NCI-H2227 treated with DMSO at 0.1 percent for 48 hours (cell line): ENCODE measurements around the gene TPSG1.

ENCODE experiments used
- DNase-seq: peaks from one replicate; lab custom pipeline; 2025; lab: John Stamatoyannopoulos, UW

Gene TPSG1

DNA sequence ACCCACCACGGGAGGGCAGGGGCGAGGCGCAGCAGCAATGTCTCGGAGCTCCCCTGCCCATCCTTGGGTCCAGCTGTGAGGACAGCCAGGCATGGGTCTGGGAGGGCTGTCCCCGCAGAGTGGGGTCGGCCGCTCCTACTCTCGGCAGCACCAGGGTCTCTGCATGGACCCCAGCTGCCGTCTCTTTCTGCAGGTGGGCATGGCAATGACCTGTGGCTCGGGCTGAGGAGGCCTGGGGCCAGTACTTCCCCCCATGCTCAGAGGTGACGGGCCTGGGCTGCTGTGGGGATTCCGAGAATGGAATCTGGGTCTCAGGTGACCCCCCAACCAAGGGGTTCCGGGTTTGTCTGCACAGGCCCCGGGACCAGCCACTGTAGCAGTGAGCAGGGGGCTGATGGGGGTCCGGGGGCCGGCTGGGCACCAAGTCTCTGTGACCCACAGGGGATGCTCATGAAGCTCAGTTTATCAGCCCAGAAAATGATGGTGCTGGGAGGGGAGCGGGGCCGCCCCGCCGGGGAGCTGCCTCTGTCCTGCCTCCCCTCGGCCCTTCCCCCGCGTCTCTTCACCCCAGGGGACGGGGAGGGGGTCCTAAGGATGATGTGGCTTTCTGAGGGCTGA is 48.7 kb downstream of the TPSG1 start:
- no peak for DNase-seq

DNA sequence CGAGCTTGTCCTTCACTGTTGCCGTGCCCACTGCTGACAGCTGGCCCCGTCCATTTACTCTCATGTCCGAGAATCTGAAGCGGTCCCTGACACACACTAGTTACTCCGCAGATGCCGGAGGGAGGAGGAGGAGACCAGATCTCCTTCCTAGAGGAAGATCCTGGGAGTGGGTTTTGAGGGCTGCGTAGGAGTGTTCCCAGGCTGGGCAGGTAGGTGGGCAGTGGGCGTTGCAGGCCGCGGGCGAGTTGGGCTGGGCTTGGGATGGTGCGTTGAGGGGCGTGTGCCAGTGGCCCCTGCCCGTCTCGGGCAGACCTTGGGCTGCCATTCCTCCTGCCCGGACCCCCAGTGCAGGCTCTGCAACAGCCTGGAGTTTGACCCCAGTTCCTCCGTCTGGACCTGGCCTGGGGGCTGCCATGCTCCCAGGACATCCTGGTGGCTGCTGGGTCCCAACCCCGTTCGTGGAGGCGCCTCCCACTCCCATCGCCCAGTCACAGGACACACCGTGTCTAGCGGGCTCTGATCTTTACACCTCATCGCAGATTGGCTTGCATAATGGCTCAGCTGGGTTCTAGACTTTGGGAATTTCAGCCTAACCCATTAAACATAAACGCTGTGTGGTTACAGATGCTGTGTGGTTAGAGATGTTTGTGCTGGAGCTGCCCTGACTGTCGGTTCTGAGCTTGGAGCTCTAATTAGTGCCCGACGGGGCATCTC is 49.3 kb downstream of the TPSG1 start:
- no peak for DNase-seq

DNA sequence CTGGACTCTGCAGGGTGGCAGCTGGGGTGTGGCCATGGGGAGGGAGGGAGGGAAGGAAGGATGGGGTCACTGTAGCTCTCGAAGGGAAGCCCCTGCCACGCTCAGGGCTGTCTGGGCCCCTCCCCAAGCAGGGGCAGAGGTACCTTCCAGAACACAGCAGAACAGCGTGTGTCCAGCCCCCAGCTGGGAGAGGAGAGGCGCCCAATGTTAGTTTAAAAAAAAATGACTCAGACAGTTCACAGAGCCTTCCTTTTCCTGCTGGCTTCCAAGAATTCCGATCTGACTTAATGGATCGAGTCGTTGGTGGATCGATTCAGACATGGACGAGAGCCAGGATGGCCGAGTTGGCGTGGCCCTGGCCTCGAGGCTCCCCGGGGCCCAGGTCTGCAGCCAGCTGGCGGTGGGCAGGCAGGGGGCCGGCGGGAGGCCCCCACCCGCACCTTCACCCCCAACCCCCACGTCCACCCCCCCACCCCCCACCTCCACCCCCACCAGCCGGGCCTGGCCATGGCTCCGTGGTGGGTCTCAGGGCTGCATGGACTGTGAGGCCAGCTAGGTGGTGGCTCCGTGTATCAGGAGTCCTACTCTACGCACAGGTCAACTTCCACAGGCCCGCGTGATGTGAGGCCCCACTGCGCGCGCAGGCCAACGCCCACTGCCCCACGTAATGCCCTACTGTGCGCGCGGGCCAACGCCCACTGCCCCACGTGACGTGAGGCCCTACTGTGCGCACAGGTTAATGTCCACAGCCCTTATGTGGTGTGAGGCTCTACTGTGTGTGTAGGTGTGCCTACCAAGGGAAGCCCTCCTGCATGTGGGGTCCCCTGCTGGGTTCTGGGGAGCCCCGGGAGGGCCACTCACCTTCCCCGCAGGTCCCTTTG is 50.4 kb downstream of the TPSG1 start:
- no peak for DNase-seq

DNA sequence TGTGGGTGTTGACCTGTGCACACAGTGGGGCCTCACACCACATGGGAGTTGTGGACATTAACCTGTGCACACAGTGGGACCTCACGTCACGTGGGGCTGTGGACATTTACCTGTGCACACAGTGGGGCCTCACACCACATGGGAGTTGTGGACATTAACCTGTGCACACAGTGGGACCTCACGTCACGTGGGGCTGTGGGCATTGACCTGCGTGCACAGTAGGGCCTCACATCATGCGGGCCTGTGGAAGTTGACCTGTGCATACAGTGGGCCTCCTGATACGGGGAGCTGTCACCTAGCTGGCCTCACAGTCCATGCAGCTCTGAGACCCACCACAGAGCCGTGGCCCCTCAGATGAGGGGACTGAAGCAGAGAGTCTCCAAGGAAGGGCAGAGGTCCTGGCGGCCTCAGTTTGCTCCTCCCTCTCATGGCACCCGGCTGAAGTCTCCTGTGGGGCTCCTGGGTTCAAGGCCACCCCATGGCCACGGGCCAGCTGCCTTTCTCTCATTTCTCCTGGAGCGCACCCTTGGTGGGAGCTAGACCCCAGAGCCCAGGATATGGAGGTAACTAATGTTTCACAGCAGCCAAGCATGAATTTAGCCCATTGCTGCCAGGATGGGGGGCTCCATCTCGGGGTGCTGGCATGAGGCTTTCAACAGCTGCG is 51.1 kb downstream of the TPSG1 start:
- no peak for DNase-seq

DNA sequence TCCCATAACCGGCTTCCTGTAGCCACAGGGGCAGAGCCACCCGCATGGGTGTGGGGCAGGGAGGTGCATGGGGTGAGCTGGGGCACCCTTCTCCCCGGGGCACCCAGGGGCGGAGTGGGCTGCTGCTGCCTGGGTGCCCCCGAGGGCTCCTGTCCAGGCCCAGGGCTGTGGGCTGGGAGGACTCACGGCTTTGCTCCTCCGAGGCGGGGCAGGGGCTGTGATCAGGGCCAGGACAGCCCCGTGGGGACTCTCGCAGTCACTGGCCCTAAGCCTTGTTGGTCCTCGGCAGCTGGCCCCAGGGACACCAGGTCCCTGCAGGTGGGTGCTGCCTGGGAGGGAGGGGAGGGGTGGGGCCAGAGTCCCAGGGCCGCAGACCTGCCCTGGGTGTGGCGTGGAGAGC is 52.4 kb downstream of the TPSG1 start:
- DNase-seq = no peak

DNA sequence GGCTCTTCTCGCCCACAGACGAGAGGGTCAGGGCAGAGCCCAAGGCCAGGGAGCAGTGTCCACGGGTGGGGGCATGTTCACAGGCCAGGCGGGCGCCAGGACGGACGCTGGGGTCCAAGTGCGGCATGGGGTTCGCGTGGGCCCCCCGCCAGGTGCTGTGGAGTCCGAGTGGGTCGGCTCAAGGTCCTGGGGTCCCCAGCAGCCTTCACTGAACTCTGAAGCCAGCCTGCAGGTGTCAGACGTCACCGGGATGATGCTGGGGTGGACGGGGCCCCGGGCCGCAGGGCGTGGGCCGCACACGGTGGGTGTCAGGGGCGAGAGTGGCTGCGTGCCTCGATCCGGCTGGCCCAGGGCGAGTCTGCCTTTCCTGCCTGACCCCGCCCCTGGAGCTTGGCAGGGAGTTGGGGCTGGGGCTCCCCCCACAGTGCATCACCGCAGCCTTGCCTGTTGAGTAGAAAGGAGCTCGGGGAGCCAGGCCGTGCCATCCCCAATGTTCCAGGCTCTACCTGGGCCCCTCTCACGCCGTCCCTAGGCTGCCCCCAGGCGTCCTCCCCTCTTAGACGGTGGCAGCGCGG is 53.1 kb downstream of the TPSG1 start:
- DNase-seq = no peak
